Epithelial cell of proximal tubule (primary cell): ENCODE data around the gene MAN2A1. TPM values are rescaled to one million over a fixed set of nuclear protein-coding genes. Genes with fewer than 3 reads are reported as not detected.

ENCODE experiments used
- DNase-seq: peaks from one replicate; pipeline ENCODE4 v3.0.0-alpha.2; 2011; ENCODE audit warnings: low read depth
- H3K4me3 ChIP-seq: 2 replicates; pipeline ENCODE4 v1.5.1; 2011; ENCODE audit warnings: low read depth, mild to moderate bottlenecking, low read length
- total RNA-seq: library from RNA; depleted of rRNA; stranded (reverse); fragments of >200 nt; gene quantifications from 2 replicates; pipeline ENCODE4 v1.2.3, GENCODE V29; 2015
- TF ChIP-seq, protein P1 (sequence below): conservative IDR thresholded peaks from 2 replicates; pipeline ENCODE4 v1.5.1; 2012; ENCODE audit warnings: low read depth, mild to moderate bottlenecking, low read length

The MAN2A1 gene
- total RNA-seq, 1 donor from 2014 or later, result 51.2 TPM

GRCh38 chr5:109748546-109748945 is 58.8 kb downstream of the MAN2A1 start:
- DNase-seq, result no peak
- H3K4me3 ChIP-seq, result no peak overlapping the region
- TF ChIP-seq, protein P1, sequence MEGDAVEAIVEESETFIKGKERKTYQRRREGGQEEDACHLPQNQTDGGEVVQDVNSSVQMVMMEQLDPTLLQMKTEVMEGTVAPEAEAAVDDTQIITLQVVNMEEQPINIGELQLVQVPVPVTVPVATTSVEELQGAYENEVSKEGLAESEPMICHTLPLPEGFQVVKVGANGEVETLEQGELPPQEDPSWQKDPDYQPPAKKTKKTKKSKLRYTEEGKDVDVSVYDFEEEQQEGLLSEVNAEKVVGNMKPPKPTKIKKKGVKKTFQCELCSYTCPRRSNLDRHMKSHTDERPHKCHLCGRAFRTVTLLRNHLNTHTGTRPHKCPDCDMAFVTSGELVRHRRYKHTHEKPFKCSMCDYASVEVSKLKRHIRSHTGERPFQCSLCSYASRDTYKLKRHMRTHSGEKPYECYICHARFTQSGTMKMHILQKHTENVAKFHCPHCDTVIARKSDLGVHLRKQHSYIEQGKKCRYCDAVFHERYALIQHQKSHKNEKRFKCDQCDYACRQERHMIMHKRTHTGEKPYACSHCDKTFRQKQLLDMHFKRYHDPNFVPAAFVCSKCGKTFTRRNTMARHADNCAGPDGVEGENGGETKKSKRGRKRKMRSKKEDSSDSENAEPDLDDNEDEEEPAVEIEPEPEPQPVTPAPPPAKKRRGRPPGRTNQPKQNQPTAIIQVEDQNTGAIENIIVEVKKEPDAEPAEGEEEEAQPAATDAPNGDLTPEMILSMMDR, result no peak

DNA sequence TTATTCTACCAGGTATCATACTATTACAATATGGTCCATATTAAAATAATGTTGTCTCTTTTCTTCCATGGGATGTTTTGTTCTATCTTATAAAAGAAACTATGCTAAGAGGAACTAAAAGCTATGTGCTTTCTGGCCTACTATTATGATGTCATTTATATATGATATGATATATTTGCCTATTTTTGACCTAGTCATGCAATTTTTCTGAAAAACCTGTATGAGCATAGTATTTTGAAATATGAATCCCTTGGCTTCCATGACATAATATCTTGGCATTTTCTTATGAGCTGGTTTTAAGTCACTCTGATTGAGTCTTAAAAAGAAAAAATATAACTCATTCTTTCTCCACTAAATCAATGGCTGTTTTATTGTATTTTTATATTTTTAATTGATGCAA is 60.7 kb downstream of the MAN2A1 start:
- TF ChIP-seq, protein P1, result no peak
- H3K4me3 ChIP-seq, result no peak overlapping the region
- DNase-seq, result no peak

DNA sequence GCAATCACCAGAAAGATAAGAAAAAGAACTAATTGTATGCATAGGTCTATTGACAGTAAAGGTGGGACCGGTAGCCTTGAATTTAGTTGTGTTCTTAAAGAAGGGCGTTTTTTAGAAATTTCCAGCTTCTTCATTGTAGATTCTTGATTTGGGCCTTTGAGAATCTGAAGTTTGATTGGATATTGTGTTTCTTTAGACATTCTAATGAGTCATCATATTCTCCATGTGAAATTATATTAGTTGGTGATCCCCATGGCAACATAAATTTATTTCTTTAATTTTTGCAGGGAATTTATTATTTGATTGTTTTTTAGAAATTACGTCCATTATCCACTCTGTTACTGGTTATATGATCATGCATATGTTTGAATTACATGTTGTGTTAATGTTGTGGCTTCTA is 63.6 kb downstream of the MAN2A1 start:
- DNase-seq, result no peak
- H3K4me3 ChIP-seq, result no peak overlapping the region
- TF ChIP-seq, protein P1, result no peak

DNA sequence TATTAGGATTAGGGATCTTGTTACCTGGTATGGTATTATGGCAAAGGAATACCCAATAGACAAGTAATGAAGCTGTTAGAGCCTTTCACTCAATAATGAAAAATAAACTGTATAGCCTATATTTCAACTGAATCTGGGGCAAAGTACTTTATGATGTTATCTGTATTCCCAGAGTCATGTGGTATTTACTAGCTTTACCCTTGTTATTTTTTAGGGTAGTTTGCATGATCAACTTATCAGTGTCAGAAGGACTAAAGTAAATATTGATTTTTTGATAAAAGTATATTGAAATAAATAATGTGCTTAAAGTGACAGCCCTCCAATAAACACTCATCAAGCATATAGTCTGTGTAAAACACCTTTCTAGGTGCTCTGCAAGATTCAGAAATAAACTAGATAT is 64.6 kb downstream of the MAN2A1 start:
- TF ChIP-seq, protein P1, result no peak
- DNase-seq, result no peak
- no peak overlapping the region for H3K4me3 ChIP-seq

DNA sequence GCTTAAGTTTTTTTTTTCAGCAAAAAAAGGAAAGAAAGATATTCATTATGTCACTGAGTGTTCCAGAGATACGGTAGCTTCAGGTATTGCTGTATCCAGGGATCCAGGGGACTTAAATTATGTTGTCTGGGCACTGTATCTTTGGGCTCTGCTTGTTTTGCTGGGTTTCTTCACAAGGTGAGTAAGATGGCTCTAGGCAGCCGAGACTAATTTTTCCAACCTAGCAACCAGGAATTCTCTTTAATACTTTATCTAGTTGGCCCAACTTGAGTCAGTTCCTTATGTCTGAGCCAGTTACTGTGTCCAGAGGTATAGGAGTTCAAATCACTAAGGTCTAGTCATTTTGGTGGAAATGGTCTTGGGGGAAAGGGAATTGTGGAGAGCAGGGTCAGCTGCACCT is 66.0 kb downstream of the MAN2A1 start:
- H3K4me3 ChIP-seq, result no peak overlapping the region
- TF ChIP-seq, protein P1, result no peak
- DNase-seq, result no peak

DNA sequence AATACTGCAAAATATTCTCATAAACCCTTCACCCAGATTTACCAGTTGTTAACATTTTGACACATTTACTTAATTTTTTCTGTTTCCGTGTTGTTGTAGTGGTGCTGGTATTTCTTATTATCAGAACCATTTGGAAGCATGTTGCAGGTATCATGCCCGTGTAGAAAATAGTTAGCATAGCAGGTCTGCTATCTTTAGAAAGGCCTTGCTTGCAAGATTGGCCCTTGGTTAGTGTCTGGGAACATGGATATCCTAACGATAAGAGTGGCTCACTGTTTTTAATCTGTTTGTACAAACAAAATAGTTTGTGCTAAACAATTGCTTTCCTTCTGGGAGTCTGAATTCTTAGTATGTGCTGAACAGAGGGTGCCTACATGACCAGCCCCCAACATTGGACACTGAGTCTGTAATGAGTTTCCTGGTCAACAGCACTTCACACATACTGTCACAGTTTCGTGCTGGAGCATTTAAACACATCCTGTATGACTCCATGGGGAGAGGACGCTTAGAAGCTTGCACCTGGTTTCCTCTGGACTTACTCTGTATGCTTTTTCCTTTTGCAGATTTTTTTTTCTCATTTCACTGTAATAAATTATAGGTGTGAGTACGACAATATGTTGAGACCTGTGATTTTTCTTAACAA is 66.9 kb downstream of the MAN2A1 start:
- TF ChIP-seq, protein P1, result no peak
- no peak overlapping the region for H3K4me3 ChIP-seq
- no peak for DNase-seq

DNA sequence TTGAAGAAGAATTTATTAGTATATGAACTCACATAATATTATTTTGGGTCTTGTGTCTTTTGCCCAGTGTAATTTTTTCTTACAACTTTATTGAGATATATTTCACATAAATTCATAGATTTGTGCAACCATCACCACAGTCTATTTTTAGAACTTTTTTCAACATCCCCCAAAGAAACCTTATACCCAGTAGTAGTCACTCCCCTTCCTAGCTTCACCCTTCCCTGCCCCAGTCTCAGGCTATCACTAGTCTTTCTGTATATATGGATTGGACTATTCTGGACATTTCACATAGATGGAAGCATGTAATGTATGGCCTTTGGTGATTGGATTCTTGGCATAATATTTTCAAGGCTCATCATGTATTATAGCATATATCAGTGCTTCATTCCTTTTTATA is 67.8 kb downstream of the MAN2A1 start:
- no peak for DNase-seq
- H3K4me3 ChIP-seq, result no peak overlapping the region
- TF ChIP-seq, protein P1, result no peak
